ENCODE measurements around the gene MAGI2. TPM values are rescaled to one million over a fixed set of nuclear protein-coding genes. Genes with fewer than 3 reads are reported as not detected.

MAGI2 gene
- total and polyA plus RNA-seq, 2 of the 13 experiments (the other 11 are each of a cell fraction or from before 2014, with no cell fraction given): 1.5 to 3.8 TPM

GRCh38 chr7:79055722-79056415 is 397.6 kb downstream of the MAGI2 start:
- H3K9ac ChIP-seq (ENCODE audit: insufficient read depth, low read depth, low read length): no peak overlapping the region
- no peaks in the 10 kb centered on the region for H3K27me3 ChIP-seq (ENCODE audit: control insufficient read depth in 1 of 2, insufficient read depth in 2 of 2, low read length in 2 of 2)
- H2AFZ ChIP-seq (ENCODE audit: low read length): no peak overlapping the region
- DNase-seq (ENCODE audit: low spot score) (peak; percentile 20), FAIRE-seq (no peak), ATAC-seq (peak; percentile 43; the same call in 1 of the 3 replicates)
- in situ Hi-C loops (cut with HindIII; ENCODE audit: extremely low pct_ligation_motif_present, low pct_unique_long_range_greater_than_20kb) (no loop called here), intact Hi-C loops (cut with micrococcal nuclease; ENCODE audit: unreplicated experiment) (no loop called here)
- no peak overlapping the region for H3K27ac ChIP-seq (ENCODE audit: extremely low read length, insufficient read depth, low read length)
- WGBS (ENCODE audit: low lambda C conversion rate): 38% methylated on average over 6 of the region's 6 CpGs
- H4K20me1 ChIP-seq (ENCODE audit: insufficient read depth, low read length): no peaks in the 10 kb centered on the region
- H3K36me3 ChIP-seq (replicated peaks in 1 of 2; ENCODE audit: control insufficient read depth in 1 of 2, insufficient read depth in 2 of 2, low read length in 2 of 2): no peaks in the 10 kb centered on the region
- no peaks in the 10 kb centered on the region for H3K9me3 ChIP-seq (ENCODE audit: low read length)
- TF ChIP-seq CBX1 (IDR thresholded peaks at IDR 0.05; ENCODE audit: low read depth): no peak
- TF ChIP-seq ZNF724P (CRISPR knock-in tag; IDR thresholded peaks at IDR 0.05; ENCODE audit: borderline replicate concordance): no peak
- peak; percentile 56; the same call in 1 of the 2 replicates for TF ChIP-seq ZNF362 (CRISPR knock-in tag; IDR thresholded peaks at IDR 0.05; ENCODE audit: borderline replicate concordance)
- TF ChIP-seq MAFG (CRISPR knock-in tag; IDR thresholded peaks at IDR 0.05): no peak
- H3K4me2 ChIP-seq (ENCODE audit: low read depth, low read length): no peak overlapping the region
- BruUV-seq (replicated peaks): no TSS peak
- CTCF ChIA-PET (ENCODE audit: low intra/inter-chr PET ratio, low total read pairs): no interaction called here
- no peak overlapping the region for H3K4me3 ChIP-seq (replicated peaks in 1 of 3; ENCODE audit: insufficient read depth in 1 of 3, low read depth in 2 of 3, low read length in 3 of 3)
- no peaks in the 10 kb centered on the region for H3K79me2 ChIP-seq (ENCODE audit: insufficient read depth, low read length)
- peaks cover 7% of the 10 kb centered on the region; the same call in 1 of the 2 replicates for H3K4me1 ChIP-seq (ENCODE audit: insufficient read depth, low read length)
- POLR2A ChIA-PET: no interaction called here

GRCh38 chr7:79051915-79052314 is 401.6 kb downstream of the MAGI2 start:
- no peak for DNase-seq (ENCODE audit: low spot score)
- TF ChIP-seq NFE2L2 (IDR thresholded peaks at IDR 0.05; ENCODE audit: low read length): peak; percentile 8; the same call in 1 of the 2 replicates
- TF ChIP-seq, protein P1, sequence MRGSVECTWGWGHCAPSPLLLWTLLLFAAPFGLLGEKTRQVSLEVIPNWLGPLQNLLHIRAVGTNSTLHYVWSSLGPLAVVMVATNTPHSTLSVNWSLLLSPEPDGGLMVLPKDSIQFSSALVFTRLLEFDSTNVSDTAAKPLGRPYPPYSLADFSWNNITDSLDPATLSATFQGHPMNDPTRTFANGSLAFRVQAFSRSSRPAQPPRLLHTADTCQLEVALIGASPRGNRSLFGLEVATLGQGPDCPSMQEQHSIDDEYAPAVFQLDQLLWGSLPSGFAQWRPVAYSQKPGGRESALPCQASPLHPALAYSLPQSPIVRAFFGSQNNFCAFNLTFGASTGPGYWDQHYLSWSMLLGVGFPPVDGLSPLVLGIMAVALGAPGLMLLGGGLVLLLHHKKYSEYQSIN (CRISPR knock-in tag; IDR thresholded peaks at IDR 0.05; ENCODE audit: borderline replicate concordance): no peak
- no peak for ATAC-seq
- POLR2A ChIA-PET: no interaction called here
- no peak for FAIRE-seq
- peaks cover 7% of the 10 kb centered on the region; the same call in 1 of the 2 replicates for H3K4me1 ChIP-seq (ENCODE audit: insufficient read depth, low read length)
- H3K27ac ChIP-seq (ENCODE audit: extremely low read length, insufficient read depth, low read length): no peak overlapping the region
- no peak overlapping the region for H3K9ac ChIP-seq (ENCODE audit: insufficient read depth, low read depth, low read length)
- H3K9me3 ChIP-seq (ENCODE audit: low read length): no peaks in the 10 kb centered on the region
- no peaks in the 10 kb centered on the region for H4K20me1 ChIP-seq (ENCODE audit: insufficient read depth, low read length)
- intact Hi-C loops (cut with micrococcal nuclease; ENCODE audit: unreplicated experiment) (no loop called here), in situ Hi-C loops (cut with HindIII; ENCODE audit: extremely low pct_ligation_motif_present, low pct_unique_long_range_greater_than_20kb) (no loop called here)
- H3K79me2 ChIP-seq (ENCODE audit: insufficient read depth, low read length): no peaks in the 10 kb centered on the region
- H3K27me3 ChIP-seq (ENCODE audit: control insufficient read depth in 1 of 2, insufficient read depth in 2 of 2, low read length in 2 of 2): no peaks in the 10 kb centered on the region
- CTCF ChIA-PET (ENCODE audit: low intra/inter-chr PET ratio, low total read pairs): no interaction called here
- BruUV-seq (replicated peaks): no TSS peak
- no peak overlapping the region for H2AFZ ChIP-seq (ENCODE audit: low read length)
- no peak overlapping the region for H3K4me3 ChIP-seq (replicated peaks in 1 of 3; ENCODE audit: insufficient read depth in 1 of 3, low read depth in 2 of 3, low read length in 3 of 3)
- no peak overlapping the region for H3K4me2 ChIP-seq (ENCODE audit: low read depth, low read length)
- WGBS (ENCODE audit: low lambda C conversion rate): 3% methylated on average over 2 of the region's 2 CpGs
- no peaks in the 10 kb centered on the region for H3K36me3 ChIP-seq (replicated peaks in 1 of 2; ENCODE audit: control insufficient read depth in 1 of 2, insufficient read depth in 2 of 2, low read length in 2 of 2)
